ENCODE results near the gene NUP88.

The NUP88 gene

DNA sequence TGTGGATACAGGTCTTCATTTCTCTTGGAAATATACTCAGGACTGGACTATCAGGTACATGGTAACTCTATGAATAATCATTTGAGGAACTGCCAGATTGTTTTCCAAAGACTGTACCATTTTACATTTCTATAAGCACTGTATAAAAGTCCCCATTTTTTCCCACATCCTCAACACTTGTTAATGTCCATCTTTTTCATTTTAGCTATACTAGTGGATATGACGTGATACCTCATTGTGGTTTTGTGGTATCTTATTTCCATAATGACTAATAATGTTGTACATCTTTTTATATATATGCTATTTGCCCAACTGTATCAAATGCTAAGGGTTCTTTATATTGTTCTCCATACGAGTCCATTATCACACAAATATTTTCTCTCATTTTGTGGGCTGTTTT, 22.9 kb downstream of the NUP88 start:
- TF ChIP-seq, protein P1, sequence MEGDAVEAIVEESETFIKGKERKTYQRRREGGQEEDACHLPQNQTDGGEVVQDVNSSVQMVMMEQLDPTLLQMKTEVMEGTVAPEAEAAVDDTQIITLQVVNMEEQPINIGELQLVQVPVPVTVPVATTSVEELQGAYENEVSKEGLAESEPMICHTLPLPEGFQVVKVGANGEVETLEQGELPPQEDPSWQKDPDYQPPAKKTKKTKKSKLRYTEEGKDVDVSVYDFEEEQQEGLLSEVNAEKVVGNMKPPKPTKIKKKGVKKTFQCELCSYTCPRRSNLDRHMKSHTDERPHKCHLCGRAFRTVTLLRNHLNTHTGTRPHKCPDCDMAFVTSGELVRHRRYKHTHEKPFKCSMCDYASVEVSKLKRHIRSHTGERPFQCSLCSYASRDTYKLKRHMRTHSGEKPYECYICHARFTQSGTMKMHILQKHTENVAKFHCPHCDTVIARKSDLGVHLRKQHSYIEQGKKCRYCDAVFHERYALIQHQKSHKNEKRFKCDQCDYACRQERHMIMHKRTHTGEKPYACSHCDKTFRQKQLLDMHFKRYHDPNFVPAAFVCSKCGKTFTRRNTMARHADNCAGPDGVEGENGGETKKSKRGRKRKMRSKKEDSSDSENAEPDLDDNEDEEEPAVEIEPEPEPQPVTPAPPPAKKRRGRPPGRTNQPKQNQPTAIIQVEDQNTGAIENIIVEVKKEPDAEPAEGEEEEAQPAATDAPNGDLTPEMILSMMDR (conservative IDR thresholded peaks at IDR 0.05) = no peak
- no peak for TF ChIP-seq ZFX (IDR thresholded peaks at IDR 0.05)
- no peak overlapping the region for H3K27ac ChIP-seq

DNA sequence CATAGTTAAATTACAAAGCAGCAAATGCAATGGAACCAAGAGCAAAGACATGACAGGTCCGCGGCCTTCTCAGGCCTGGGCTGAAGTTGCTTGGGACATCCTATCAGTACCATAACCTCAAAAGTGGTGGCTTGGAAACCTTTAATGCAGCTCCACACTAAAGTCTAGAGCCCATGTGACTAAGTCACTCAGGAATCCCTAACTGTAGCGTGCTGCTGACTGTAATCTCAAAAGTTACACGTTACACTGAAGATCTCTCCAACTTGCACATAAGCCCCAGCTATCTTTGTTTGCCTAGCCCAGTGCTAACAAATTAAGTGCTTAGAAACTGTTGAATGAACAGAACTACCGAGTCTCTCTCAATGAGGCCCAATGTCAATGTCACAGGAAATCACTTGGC, 27.8 kb downstream of the NUP88 start:
- TF ChIP-seq ZFX (IDR thresholded peaks at IDR 0.05) = no peak
- TF ChIP-seq, protein P1 (conservative IDR thresholded peaks at IDR 0.05) = no peak
- no peak overlapping the region for H3K27ac ChIP-seq

DNA sequence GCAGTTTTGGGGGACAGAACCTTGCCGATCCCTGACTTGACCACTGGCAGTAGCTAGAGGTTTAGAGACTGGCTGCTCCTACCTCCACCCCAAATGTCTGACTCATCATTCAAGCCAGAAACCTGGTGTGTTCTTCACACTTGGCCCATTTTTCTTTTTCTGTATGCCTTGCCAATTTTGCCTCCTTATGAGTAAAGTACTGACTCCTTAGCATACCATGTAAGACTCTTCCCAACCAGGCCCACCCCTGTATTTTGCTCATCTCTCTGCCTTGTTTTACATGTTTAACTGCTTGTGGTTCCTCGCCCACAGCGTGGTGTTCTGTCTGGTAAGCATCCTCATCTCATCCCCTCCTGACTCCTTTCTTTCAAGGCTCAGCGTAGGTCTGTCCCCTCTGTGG, 37.9 kb downstream of the NUP88 start:
- TF ChIP-seq ZFX (IDR thresholded peaks at IDR 0.05) = no peak
- TF ChIP-seq, protein P1 (conservative IDR thresholded peaks at IDR 0.05) = no peak
- no peak overlapping the region; the same call in 1 of the 2 replicates for H3K27ac ChIP-seq

DNA sequence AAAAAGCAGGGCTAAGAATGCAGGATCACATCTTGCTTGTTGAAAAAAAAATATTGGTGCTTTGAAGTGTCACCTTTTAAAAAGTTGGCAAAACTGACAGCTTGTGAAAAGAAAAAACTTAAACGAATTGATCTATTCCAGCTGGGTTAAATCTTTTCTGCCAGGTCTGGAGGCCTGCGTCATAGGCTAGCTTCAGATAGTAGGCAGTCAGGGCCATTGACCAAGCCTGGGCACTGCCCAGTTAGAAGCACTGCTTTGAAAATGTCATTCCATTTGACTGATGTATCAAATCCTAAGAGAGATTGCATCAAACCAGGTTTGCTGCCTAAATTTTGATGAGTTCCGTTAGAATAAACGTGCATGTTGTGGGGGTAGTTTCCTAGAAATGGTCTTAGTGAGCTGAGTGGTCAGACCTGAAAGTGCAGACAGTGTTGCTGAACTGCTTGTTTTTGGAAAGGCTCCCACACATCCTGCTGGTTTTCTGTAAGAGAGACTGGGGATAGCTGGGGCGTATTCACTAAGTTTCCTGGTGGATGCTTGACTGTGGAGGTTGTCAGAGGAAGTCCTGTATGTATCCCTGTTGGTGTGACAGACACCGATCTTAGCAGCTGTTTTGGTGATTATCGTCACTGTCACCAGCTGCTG, 38.8 kb downstream of the NUP88 start:
- no peak for TF ChIP-seq ZFX (IDR thresholded peaks at IDR 0.05)
- TF ChIP-seq, protein P1 (conservative IDR thresholded peaks at IDR 0.05) = no peak
- no peak overlapping the region; the same call in 1 of the 2 replicates for H3K27ac ChIP-seq

DNA sequence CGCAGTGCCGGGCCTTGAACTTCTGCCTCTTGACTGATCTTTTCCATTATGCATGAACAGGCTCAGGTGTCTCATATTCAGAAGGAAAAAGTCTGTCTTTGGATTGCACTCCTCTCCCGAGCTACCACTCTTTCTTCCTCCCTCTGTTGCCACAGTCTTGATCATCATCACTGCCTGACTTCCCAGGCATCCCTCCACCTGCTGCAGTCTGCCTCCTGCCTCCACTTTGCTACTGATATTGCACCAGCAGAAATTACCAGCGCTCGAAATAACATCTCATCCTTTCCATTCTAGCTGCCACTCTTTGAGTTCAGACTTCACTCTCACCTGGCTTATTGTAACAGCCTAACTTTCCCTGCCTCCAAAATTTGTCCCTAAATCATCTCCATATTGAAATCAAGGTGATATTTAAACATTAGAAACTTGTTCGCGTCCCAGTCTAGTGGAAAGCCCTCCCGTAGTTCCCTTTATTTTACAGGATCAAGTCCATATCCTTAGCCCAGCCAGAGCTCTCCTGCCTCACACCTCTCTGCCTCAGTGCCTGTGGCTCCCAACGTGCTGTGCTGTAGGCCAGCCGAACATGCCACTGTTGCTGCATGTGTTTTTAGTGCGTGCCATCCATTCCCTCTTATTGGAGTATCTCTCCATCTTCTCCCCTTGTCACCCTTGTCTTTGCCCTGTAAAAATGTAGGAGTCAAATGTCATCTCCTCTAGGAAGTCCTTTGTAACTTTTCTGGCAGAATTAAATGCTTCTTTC, 39.9 kb downstream of the NUP88 start:
- TF ChIP-seq ZFX (IDR thresholded peaks at IDR 0.05) = no peak
- TF ChIP-seq, protein P1 (conservative IDR thresholded peaks at IDR 0.05) = no peak
- H3K27ac ChIP-seq = no peak overlapping the region

DNA sequence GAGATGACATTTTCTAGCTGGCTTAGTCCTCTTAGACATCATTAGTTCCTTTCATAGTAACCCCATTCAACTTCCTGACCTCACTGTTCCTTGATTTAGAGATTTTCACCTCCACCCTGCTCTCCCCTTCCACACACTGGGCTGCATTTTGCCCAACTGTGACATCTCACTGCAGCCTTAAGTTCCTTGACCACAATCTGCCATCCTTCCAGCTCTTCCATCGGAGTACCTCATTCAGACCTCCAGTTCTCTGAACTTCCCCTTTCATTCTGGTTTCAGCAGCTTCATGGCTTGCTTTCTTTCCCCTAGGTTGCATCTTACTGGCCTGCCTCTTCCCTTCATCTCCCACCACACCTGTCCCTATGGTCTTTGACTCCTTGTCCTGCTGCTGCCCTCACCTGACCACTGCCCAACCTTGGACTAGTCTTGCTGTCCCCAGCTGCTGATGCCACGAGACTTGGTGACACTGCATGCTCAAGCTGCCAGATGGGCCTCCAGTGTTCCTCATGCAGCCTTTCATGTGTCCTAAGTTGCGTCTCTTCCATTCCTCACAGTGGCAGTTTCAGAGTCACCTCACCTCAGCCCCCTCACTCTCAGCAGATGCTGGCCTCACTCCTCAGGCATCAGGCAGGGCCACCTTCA, 40.8 kb downstream of the NUP88 start:
- H3K27ac ChIP-seq = no peak overlapping the region
- no peak for TF ChIP-seq ZFX (IDR thresholded peaks at IDR 0.05)
- TF ChIP-seq, protein P1 (conservative IDR thresholded peaks at IDR 0.05) = no peak

DNA sequence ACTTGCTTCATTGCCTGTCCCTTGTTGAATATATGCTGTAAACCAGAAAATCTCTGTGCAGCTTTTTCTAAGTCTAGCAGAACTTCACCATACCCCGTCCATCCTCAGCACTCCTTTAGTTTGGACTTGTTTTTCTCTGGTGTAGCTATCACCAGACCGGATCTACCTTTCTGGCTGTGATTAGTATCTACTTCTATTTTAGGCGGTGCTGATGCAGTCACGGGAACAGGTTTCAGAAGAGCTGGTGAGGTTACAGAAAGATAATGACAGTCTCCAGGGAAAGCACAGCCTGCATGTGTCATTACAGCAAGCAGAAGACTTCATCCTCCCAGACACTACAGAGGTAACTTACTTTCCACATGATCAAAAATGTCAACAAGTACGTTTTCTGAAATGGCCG, 46.4 kb downstream of the NUP88 start:
- no peak for TF ChIP-seq ZFX (IDR thresholded peaks at IDR 0.05)
- TF ChIP-seq, protein P1 (conservative IDR thresholded peaks at IDR 0.05) = no peak
- H3K27ac ChIP-seq = no peak overlapping the region
